GM12878 (cell line): ENCODE data around the gene AFF1. TPM values are rescaled to one million over a fixed set of nuclear protein-coding genes. Genes with fewer than 3 reads are reported as not detected.
A peak's percentile ranks its signal among the peaks of the same experiment; 100 is the strongest.

Experiments used
- ATAC-seq: fragments of 200-7000 bp; cut with Tn5 transposase; 3 replicates; pipeline ENCODE4 v1.9.1; 2020; ENCODE audit warnings: mild to moderate bottlenecking, moderate library complexity
- BruUV-seq: library from RNA; stranded (reverse); fragments of 400-500 nt; replicated peaks from 2 replicates; lab custom pipeline; 2021; lab: Mats Ljungman, UMichigan
- CTCF ChIA-PET: fragments of 300-600 bp; sonication (Branson Sonifier 250); formaldehyde crosslinking; extraction: SDS; loops from one replicate; lab custom pipeline; 2021; ENCODE audit warnings: inconsistent platforms; lab: Yijun Ruan, JAX
- POLR2A ChIA-PET: fragments of 350-600 bp; formaldehyde crosslinking; extraction: SDS; loops from one replicate; lab custom pipeline; 2021; ENCODE audit warnings: inconsistent platforms; lab: Charles Lee
- RAD21 ChIA-PET: fragments of 300-600 bp; sonication (Branson Sonifier 250); formaldehyde crosslinking; loops from one replicate; lab custom pipeline; 2023; ENCODE audit warnings: antibody characterized with exemption; ENCODE audit not compliant: unreplicated experiment; lab: Charles Lee
- SMC1A ChIA-PET: fragments of 300-600 bp; sonication (Branson Sonifier 250); formaldehyde crosslinking; loops from one replicate; lab custom pipeline; 2023; ENCODE audit not compliant: unreplicated experiment, uncharacterized antibody; lab: Charles Lee
- DNase-seq: peaks from one replicate; pipeline ENCODE4 v3.0.0-alpha.2; 2011; ENCODE audit warnings: low read depth, low spot score
- FAIRE-seq: peaks from 3 replicates; lab custom pipeline; 2011; peaks lifted over from hg19 to GRCh38; lab: Jason Lieb, UNC
- H2AFZ ChIP-seq: 2 replicates; pipeline ENCODE4 v1.6.0; 2011; ENCODE audit warnings: low read depth, low read length, control low read depth; ENCODE audit not compliant: control insufficient read depth
- H3K27ac ChIP-seq: 2 replicates; pipeline ENCODE4 v1.5.1; 2011; ENCODE audit warnings: control low read depth; ENCODE audit not compliant: control insufficient read depth, insufficient read depth
- H3K27me3 ChIP-seq, 2 experiments: replicated peaks in 1 of 2; 2 replicates each; pipeline versions ENCODE4 v1.6.0 to v1.6.1; 2011; ENCODE audit warnings: low read length in 1 of 2; ENCODE audit not compliant: control insufficient read depth in 2 of 2, insufficient read depth in 2 of 2
- H3K36me3 ChIP-seq, 2 experiments: 2 replicates each; pipeline ENCODE4 v1.5.1; 2011; ENCODE audit warnings: low read length in 1 of 2; ENCODE audit not compliant: control insufficient read depth in 2 of 2, insufficient read depth in 2 of 2
- H3K4me1 ChIP-seq: 2 replicates; pipeline ENCODE4 v1.6.1; 2011; ENCODE audit warnings: mild to moderate bottlenecking, low read length, moderate library complexity, mixed read lengths; ENCODE audit not compliant: control insufficient read depth, insufficient read depth
- H3K4me2 ChIP-seq: 2 replicates; pipeline ENCODE4 v1.6.0; 2011; ENCODE audit warnings: control low read depth; ENCODE audit not compliant: control insufficient read depth, insufficient read depth
- H3K4me3 ChIP-seq: fragments of 200-600 bp; sonication (generic); 2 replicates; pipeline ENCODE4 v1.5.1; 2016
- H3K79me2 ChIP-seq: 2 replicates; pipeline ENCODE4 v1.6.0; 2011; ENCODE audit warnings: low read length; ENCODE audit not compliant: control insufficient read depth, insufficient read depth
- H3K9ac ChIP-seq: 2 replicates; pipeline ENCODE4 v1.8.0; 2011; ENCODE audit warnings: low read length, control low read depth, mixed read lengths; ENCODE audit not compliant: control insufficient read depth, insufficient read depth
- H3K9me3 ChIP-seq: replicated peaks from 3 replicates; pipeline ENCODE4 v1.5.1; 2011; ENCODE audit warnings: mild to moderate bottlenecking, low read length; ENCODE audit not compliant: control insufficient read depth, insufficient read depth
- H4K20me1 ChIP-seq: 2 replicates; pipeline ENCODE4 v1.6.0; 2011; ENCODE audit not compliant: control insufficient read depth, insufficient read depth
- DPF2 ChIP-seq: fragments of 450-650 bp; IDR thresholded peaks from 2 replicates; pipeline ENCODE4 v1.6.1; 2017; ENCODE audit warnings: mild to moderate bottlenecking
- ETV6 ChIP-seq, 2 experiments: fragments of 450-650 bp in 1 of 2; IDR thresholded peaks in 1 of 2; conservative IDR thresholded peaks in 1 of 2; 2 replicates each; pipeline ENCODE4 v1.6.1; 2014; ENCODE audit warnings: antibody characterized with exemption in 1 of 2, borderline replicate concordance in 1 of 2, low read depth in 1 of 2, mild to moderate bottlenecking in 1 of 2, moderate library complexity in 1 of 2
- GATAD2B ChIP-seq: fragments of 450-650 bp; conservative IDR thresholded peaks from 2 replicates; pipeline ENCODE4 v1.6.1; 2017; ENCODE audit warnings: low read depth, mild to moderate bottlenecking, moderate library complexity
- HDGF ChIP-seq: fragments of 450-650 bp; IDR thresholded peaks from 2 replicates; pipeline ENCODE4 v1.6.1; 2016; ENCODE audit warnings: antibody characterized with exemption
- IKZF2 ChIP-seq, 2 experiments: fragments of 450-650 bp; IDR thresholded peaks; 2 replicates each; pipeline ENCODE4 v1.6.1; 2017; ENCODE audit warnings: mild to moderate bottlenecking in 2 of 2, moderate library complexity in 2 of 2
- JUNB ChIP-seq: IDR thresholded peaks from 2 replicates; pipeline ENCODE4 v1.6.1; 2016; ENCODE audit warnings: antibody characterized with exemption, mild to moderate bottlenecking
- MTA3 ChIP-seq: IDR thresholded peaks from 2 replicates; pipeline ENCODE4 v1.6.1; 2012; ENCODE audit warnings: low read length, inconsistent platforms, borderline replicate concordance
- NBN ChIP-seq: fragments of 450-650 bp; IDR thresholded peaks from 2 replicates; pipeline ENCODE4 v1.6.1; 2016
- NR2F1 ChIP-seq: fragments of 450-650 bp; conservative IDR thresholded peaks from 2 replicates; pipeline ENCODE4 v1.6.1; 2017; ENCODE audit warnings: mild to moderate bottlenecking
- PKNOX1 ChIP-seq: fragments of 450-650 bp; IDR thresholded peaks from 2 replicates; pipeline ENCODE4 v1.6.1; 2016; ENCODE audit warnings: mild to moderate bottlenecking
- PML ChIP-seq: IDR thresholded peaks from 2 replicates; pipeline ENCODE4 v1.6.1; 2012; ENCODE audit warnings: low read length, inconsistent platforms
- SMARCA5 ChIP-seq: fragments of 450-650 bp; IDR thresholded peaks from 2 replicates; pipeline ENCODE4 v1.6.1; 2017; ENCODE audit warnings: mild to moderate bottlenecking
- SUZ12 ChIP-seq: fragments of 200-600 bp; sonication (generic); IDR thresholded peaks from one replicate; pipeline ENCODE4 v1.6.1; 2018; ENCODE audit warnings: antibody characterized with exemption, mild to moderate bottlenecking; ENCODE audit not compliant: unreplicated experiment
- WRNIP1 ChIP-seq: IDR thresholded peaks from 2 replicates; pipeline ENCODE4 v1.6.1; 2011; ENCODE audit warnings: low read depth, low read length, improper control_type of control experiment, borderline replicate concordance
- ZBTB11 ChIP-seq: fragments of 450-650 bp; formaldehyde crosslinking; IDR thresholded peaks from 2 replicates; pipeline ENCODE4 v1.5.0; 2022; ENCODE audit warnings: mild to moderate bottlenecking, missing genetic modification characterization
- ZNF24 ChIP-seq: fragments of 450-650 bp; IDR thresholded peaks from 2 replicates; pipeline ENCODE4 v1.6.1; 2017; ENCODE audit warnings: antibody characterized with exemption, mild to moderate bottlenecking
- ZNF687 ChIP-seq: fragments of 450-650 bp; IDR thresholded peaks from 2 replicates; pipeline ENCODE4 v1.6.1; 2017; ENCODE audit warnings: mild to moderate bottlenecking, moderate library complexity
- WGBS: methylation state at CpG from one replicate; pipeline ENCODE4 v1.1.6; 2016; ENCODE audit warnings: low lambda C conversion rate; ENCODE audit not compliant: insufficient replicate concordance, insufficient coverage; ENCODE audit errors: missing lambda C conversion rate; 5-methylcytosine and 5-hydroxymethylcytosine counted together
- in situ Hi-C: fragments of 300-500 bp; cut with MboI; formaldehyde crosslinking; loops from 9 replicates; pipeline ENCODE4 v1.14.3; 2018; ENCODE audit warnings: mixed read lengths
- intact Hi-C: fragments of 100-400 bp; cut with micrococcal nuclease; formaldehyde crosslinking; loops from one replicate; pipeline ENCODE4 v1.14.2; 2022; ENCODE audit not compliant: unreplicated experiment
- polyA plus RNA-seq, 11 experiments: library from polyadenylated mRNA; depleted of rRNA in 4 of 11; unstranded in 6 of 11; stranded (reverse) in 5 of 11; fragments of >200 nt; fragmentation: Nextera tagmentation in 4 of 11; fragmentation: Illumina TruSeq in 1 of 11; extraction: Ambion mirVana in 4 of 11; extraction: Trizol in 1 of 11; gene quantifications; 1 replicate in 1 of 11; 2 replicates in 10 of 11; pipeline versions ENCODE4 v1.2.1 to v1.2.3, GENCODE V29; 2011 to 2016; ENCODE audit warnings: inconsistent platforms in 2 of 11, missing spikeins in 2 of 11, low read depth in 1 of 11
- total RNA-seq, 4 experiments: library from RNA; depleted of rRNA in 3 of 4; stranded (reverse); fragments of >200 nt in 3 of 4; fragmentation: Illumina TruSeq in 1 of 4; extraction: Trizol in 1 of 4; gene quantifications; 2 replicates each; pipeline versions ENCODE4 v1.2.1 to v1.2.3, GENCODE V29; 2013 to 2021

AFF1 gene
- total and polyA plus RNA-seq, 10 of the 15 experiments (the other 5 are each of a cell fraction or from before 2014, with no cell fraction given), result 3.5 to 56.1 (median 21.5) TPM

- 8% methylated on average over 4 of the region's 4 CpGs for WGBS
- intact Hi-C loops, result loop anchor here (1.0 to 2.0 kb wide), 2 partner anchors 22 to 46 kb away; no protein-coding TSS in a partner anchor
- ChIA-PET RAD21 (interaction anchor here (0.6 to 4.5 kb wide), 23 partner anchors 8 to 132 kb away, joined by 3 to 103 read pairs (median 8); partner anchors contain the start of gene AFF1), POLR2A (interaction anchor here (0.6 to 6.8 kb wide), 16 partner anchors 8 to 1921 kb away, joined by 3 to 107 read pairs (median 10); partner anchors contain the start of genes AFF1 and PPM1K), SMC1A (interaction anchor here (0.7 to 7.3 kb wide), 26 partner anchors 9 to 1182 kb away, joined by 3 to 192 read pairs (median 4); partner anchors contain the start of gene AFF1), CTCF (interaction anchor here (0.7 to 3.9 kb wide), 14 partner anchors 9 to 132 kb away, joined by 3 to 45 read pairs (median 4); partner anchors contain the start of gene AFF1)
- peaks cover 70% of the 10 kb centered on the region for H3K4me1 ChIP-seq
- in situ Hi-C loops, result no loop called here
- no peaks in the 10 kb centered on the region for H3K27me3 ChIP-seq
- peak overlapping the region; percentile 61 for H3K4me3 ChIP-seq
- peak; percentile 23 for FAIRE-seq
- no peaks in the 10 kb centered on the region; the same call in 2 of the 3 replicates for H3K9me3 ChIP-seq
- H3K36me3 ChIP-seq, result 0 out of 4 replicates have a peak, but pooled peaks cover 0 to 2% of the 10 kb centered on the region in 2 experiments
- H3K27ac ChIP-seq, result peak overlapping the region; percentile 80
- ATAC-seq, result peak; percentile 15
- no peak for DNase-seq
- H4K20me1 ChIP-seq, result no peaks in the 10 kb centered on the region
- no peak overlapping the region for H2AFZ ChIP-seq
- H3K79me2 ChIP-seq, result peaks cover 87% of the 10 kb centered on the region
- peak overlapping the region; percentile 40 for H3K9ac ChIP-seq
- H3K4me2 ChIP-seq, result peak overlapping the region; percentile 84
- BruUV-seq, result TSS peak; percentile 85
- TF ChIP-seq GATAD2B (0 out of 2 replicates have a peak, but pooled peaks have one; percentile 6), ZNF687 (0 out of 2 replicates have a peak, but pooled peaks have one; percentile 4), NR2F1 (no peak), PML (no peak), NBN (no peak), JUNB (no peak), DPF2 (0 out of 2 replicates have a peak, but pooled peaks have one; percentile 22), PKNOX1 (peak; percentile 15; the same call in 1 of the 2 replicates), ZNF24 (no peak), ZBTB11 (no peak), ETV6 (conservative IDR thresholded peaks at IDR 0.05 in 1 of 2, IDR thresholded peaks at IDR 0.05 in 1 of 2; ENCODE audit: borderline replicate concordance in 1 of 2, low read depth in 1 of 2) (0 out of 4 replicates have a peak, but pooled peaks of 1 of the 2 experiments have one; percentile 0), MTA3 (no peak), SUZ12 (no peak), IKZF2 (IDR thresholded peaks at IDR 0.05) (no peak), SMARCA5 (no peak), WRNIP1 (no peak), HDGF (no peak)
Measured at GRCh38 chr4:86961116-86961515, 26.3 kb downstream of the AFF1 start.
